Left lung (tissue), 10 donors: ENCODE measurements around the gene IGF2BP2. TPM values are rescaled to one million over a fixed set of nuclear protein-coding genes. Genes with fewer than 3 reads are reported as not detected.

Experiments
- ATAC-seq: fragments of 200-7000 bp; cut with Tn5 transposase; one replicate; pipeline ENCODE4 v1.9.1; 2020; ENCODE audit warnings: moderate library complexity
- DNase-seq, 4 donors: peaks; one replicate each; pipeline ENCODE4 v3.0.0-alpha.2; 2013 to 2020
- H3K27ac ChIP-seq, 2 donors: fragments of 200-600 bp; sonication (generic) in 1 of 2; one replicate each; pipeline versions ENCODE4 v1.5.0 to v1.8.0; 2020 to 2021
- H3K27me3 ChIP-seq, 2 donors: fragments of 200-600 bp; sonication (generic) in 1 of 2; one replicate each; pipeline versions ENCODE4 v1.5.0 to v1.8.0; 2020 to 2021
- H3K36me3 ChIP-seq, 2 donors: fragments of 200-600 bp; sonication (generic) in 1 of 2; one replicate each; pipeline versions ENCODE4 v1.5.0 to v1.8.0; 2020 to 2021
- H3K4me1 ChIP-seq, 2 donors: fragments of 200-600 bp; one replicate each; pipeline ENCODE4 v1.8.0; 2021
- H3K4me3 ChIP-seq, 2 donors: fragments of 200-600 bp; sonication (generic) in 1 of 2; one replicate each; pipeline versions ENCODE4 v1.5.0 to v1.8.0; 2020 to 2021; ENCODE audit warnings: mild to moderate bottlenecking in 1 of 2
- H3K9me3 ChIP-seq, 2 donors: fragments of 200-600 bp; sonication (generic) in 1 of 2; one replicate each; pipeline versions ENCODE4 v1.5.0 to v1.8.0; 2020 to 2021
- intact Hi-C, 2 donors: fragments of 100-400 bp; cut with DNase I; formaldehyde crosslinking; loops; one replicate each; pipeline versions ENCODE4 v1.11.2 to v1.14.2; 2022
- polyA plus RNA-seq, 6 donors: library from polyadenylated mRNA; unstranded; fragments of 120-200 nt; gene quantifications; one replicate each; pipeline ENCODE4 v1.2.1, GENCODE V29; 2013; ENCODE audit not compliant: insufficient read length in 6 of 6
- total RNA-seq, 2 donors: library from RNA; stranded (reverse); fragmentation: NEBNext Ultra II Directional; extraction: Animal tissue kit (Norgen Biotek cat#: 25700); gene quantifications; one replicate each; pipeline ENCODE4 v1.2.1, GENCODE V29; 2021
- TF ChIP-seq, protein P1 (sequence below), 2 donors: fragments of 200-600 bp; sonication (generic) in 1 of 2; IDR thresholded peaks; one replicate each; pipeline versions ENCODE4 v1.5.0 to v1.8.0; 2021; ENCODE audit warnings: antibody characterized with exemption in 2 of 2
- donor health status: DM: no; HTN: yes; CAD: no.
- donor health status: DM: no; HTN: no; CAD: no.

IGF2BP2 gene
- total and polyA plus RNA-seq, 8 donors = 16.8 to 78.9 (median 67.7) TPM

DNA sequence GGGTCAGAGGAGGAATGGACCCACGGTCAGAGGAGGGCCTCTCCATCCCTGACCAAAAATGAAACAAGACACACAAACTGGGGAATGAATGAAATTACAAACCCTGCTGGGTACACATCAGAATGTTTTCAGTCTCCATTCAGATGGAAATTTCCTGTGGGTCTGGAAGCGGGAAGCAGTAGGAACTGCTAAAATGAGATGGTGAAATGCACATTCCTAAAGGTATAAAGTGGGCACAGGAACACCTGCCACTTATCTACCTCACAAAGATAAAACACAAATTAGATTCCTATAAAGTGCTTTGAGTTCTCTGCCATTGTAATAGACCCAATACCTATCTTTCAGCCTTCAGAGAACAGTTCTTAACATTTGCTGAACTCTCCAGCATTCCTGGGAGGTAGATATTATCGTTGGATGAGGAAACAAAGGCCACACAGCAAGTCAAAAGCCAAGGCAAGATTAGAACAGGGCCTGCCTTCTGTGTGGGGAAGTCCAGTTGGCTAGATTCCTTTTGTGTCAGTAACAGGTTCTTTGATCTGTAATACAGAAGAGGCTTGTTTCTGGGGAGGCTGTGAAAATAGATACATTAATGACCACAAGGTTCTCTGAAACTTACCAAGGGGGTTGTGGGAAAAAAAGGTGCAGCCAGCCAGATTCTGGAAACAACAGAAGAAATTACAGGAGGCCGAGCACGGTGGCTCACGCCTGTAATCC is 98.4 kb downstream of the IGF2BP2 start:
- H3K4me3 ChIP-seq = no peak overlapping the region
- H3K27ac ChIP-seq = no peak overlapping the region
- H3K27me3 ChIP-seq = no peaks in the 10 kb centered on the region
- ATAC-seq (no peak), DNase-seq (no peak)
- peaks cover 0 to 15% of the 10 kb centered on the region in 2 donors for H3K4me1 ChIP-seq
- intact Hi-C loops = no loop called here
- H3K36me3 ChIP-seq = no peaks in the 10 kb centered on the region
- TF ChIP-seq, protein P1, sequence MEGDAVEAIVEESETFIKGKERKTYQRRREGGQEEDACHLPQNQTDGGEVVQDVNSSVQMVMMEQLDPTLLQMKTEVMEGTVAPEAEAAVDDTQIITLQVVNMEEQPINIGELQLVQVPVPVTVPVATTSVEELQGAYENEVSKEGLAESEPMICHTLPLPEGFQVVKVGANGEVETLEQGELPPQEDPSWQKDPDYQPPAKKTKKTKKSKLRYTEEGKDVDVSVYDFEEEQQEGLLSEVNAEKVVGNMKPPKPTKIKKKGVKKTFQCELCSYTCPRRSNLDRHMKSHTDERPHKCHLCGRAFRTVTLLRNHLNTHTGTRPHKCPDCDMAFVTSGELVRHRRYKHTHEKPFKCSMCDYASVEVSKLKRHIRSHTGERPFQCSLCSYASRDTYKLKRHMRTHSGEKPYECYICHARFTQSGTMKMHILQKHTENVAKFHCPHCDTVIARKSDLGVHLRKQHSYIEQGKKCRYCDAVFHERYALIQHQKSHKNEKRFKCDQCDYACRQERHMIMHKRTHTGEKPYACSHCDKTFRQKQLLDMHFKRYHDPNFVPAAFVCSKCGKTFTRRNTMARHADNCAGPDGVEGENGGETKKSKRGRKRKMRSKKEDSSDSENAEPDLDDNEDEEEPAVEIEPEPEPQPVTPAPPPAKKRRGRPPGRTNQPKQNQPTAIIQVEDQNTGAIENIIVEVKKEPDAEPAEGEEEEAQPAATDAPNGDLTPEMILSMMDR (IDR thresholded peaks at IDR 0.05) = no peak
- no peaks in the 10 kb centered on the region for H3K9me3 ChIP-seq

DNA sequence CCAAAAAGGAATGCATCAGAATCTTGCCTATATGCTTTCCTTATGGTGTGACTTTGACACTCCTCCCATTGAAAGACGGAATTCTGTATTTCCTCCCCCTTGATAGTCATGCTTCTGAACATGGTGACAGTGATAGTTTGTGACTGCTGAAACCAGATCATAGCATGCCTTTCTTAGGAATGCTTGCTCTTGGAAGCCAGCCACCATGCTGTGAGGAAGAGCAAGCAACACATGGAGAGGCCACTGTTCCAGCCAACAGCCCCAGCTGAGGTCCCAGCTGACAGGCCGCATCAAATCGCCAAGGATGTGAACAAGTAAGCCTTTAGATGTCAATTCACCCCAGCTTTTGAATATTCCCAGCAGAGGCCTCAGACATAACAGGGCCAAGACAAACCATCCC is 100.1 kb downstream of the IGF2BP2 start:
- ATAC-seq (no peak), DNase-seq (no peak)
- Histone ChIP-seq H3K4me1 (peaks cover 0 to 11% of the 10 kb centered on the region in 2 donors), H3K27ac (no peak overlapping the region), H3K4me3 (no peak overlapping the region), H3K27me3 (no peaks in the 10 kb centered on the region), H3K9me3 (no peaks in the 10 kb centered on the region), H3K36me3 (no peaks in the 10 kb centered on the region)
- TF ChIP-seq, protein P1 (IDR thresholded peaks at IDR 0.05) = no peak
- intact Hi-C loops = no loop called here

DNA sequence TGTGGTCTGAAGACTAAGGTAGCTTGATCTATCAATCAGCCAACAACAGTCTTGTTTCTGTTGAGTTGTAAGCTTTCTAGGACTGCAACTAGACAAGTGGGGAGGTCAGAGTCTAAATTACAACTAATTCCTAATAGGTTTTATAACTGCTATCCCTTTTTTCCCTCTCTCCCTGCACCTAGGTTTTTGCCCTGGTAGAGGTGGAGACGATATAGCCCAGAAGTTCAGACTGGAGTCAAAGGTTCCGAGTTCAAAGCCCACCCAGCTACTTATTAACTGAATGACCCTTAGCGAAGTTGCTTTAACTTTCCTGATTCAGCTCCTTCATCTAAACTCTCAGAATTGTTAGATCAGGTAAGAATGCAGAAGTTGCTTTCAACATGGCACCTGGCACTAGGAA is 100.6 kb downstream of the IGF2BP2 start:
- Histone ChIP-seq H3K9me3 (no peaks in the 10 kb centered on the region), H3K27me3 (no peaks in the 10 kb centered on the region), H3K27ac (no peak overlapping the region), H3K36me3 (no peaks in the 10 kb centered on the region), H3K4me3 (no peak overlapping the region), H3K4me1 (peaks cover 0 to 8% of the 10 kb centered on the region in 2 donors)
- intact Hi-C loops = no loop called here
- DNase-seq (no peak), ATAC-seq (no peak)
- TF ChIP-seq, protein P1 (IDR thresholded peaks at IDR 0.05) = no peak

DNA sequence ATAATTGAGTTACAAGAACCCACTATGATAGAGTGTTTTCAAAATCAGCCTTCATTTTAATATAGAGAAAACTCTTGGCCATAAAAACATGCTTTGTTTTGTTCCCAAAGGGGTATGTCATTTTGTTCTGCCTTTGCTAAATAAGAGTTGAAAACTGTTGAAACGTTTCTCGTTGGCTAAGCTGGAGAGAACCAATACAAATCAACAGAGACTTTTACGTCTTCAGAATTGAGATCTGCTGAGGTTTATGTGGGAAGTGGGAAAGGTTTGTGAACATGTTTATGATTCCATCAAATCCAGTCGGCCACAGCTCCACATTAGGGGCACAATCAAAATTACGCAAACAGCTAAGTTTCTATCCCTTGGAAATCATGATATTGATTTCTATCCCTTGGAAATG is 102.0 kb downstream of the IGF2BP2 start:
- Histone ChIP-seq H3K27me3 (no peaks in the 10 kb centered on the region), H3K9me3 (no peaks in the 10 kb centered on the region), H3K27ac (no peak overlapping the region), H3K4me1 (peaks cover 0 to 2% of the 10 kb centered on the region in 2 donors), H3K4me3 (no peak overlapping the region), H3K36me3 (no peaks in the 10 kb centered on the region)
- intact Hi-C loops = no loop called here
- TF ChIP-seq, protein P1 (IDR thresholded peaks at IDR 0.05) = no peak
- DNase-seq = no peak
- ATAC-seq = no peak

DNA sequence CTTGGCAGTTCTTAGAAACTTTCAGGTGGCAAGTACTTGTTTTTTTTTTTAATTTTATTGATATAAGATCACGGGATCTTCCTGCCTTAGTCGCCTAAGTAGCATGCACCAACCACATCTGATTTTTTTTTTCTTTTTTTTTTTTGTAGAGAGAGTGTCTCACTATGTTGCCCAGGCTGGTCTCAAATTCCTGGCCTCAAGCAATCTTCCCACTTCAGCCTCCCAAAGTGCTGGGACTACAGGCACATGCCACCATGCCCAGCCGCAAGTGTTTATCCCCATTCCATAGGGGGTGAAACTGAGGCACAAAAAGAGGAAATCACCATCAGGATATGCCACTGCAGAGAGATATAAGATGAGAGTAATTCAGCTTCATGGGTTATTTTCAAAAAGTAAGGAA is 102.9 kb downstream of the IGF2BP2 start:
- ATAC-seq (no peak), DNase-seq (no peak)
- TF ChIP-seq, protein P1 (IDR thresholded peaks at IDR 0.05) = no peak
- H3K4me3 ChIP-seq = no peak overlapping the region
- peaks cover 6 to 7% of the 10 kb centered on the region in 2 donors for H3K4me1 ChIP-seq
- H3K27me3 ChIP-seq = no peaks in the 10 kb centered on the region
- intact Hi-C loops = no loop called here
- H3K27ac ChIP-seq = no peak overlapping the region
- H3K9me3 ChIP-seq = no peaks in the 10 kb centered on the region
- no peaks in the 10 kb centered on the region for H3K36me3 ChIP-seq
